D721Med (cell line): ENCODE measurements around the gene HSD11B1.

Source experiments
- DNase-seq: peaks from one replicate; pipeline ENCODE4 v3.0.0; 2011; ENCODE audit warnings: low spot score; ENCODE audit not compliant: insufficient read length
- FAIRE-seq: peaks from 2 replicates; lab custom pipeline; 2011; peaks lifted over from hg19 to GRCh38; lab: Jason Lieb, UNC
- TF ChIP-seq, protein P1 (sequence below): IDR thresholded peaks from 2 replicates; pipeline ENCODE4 v1.5.1; 2012; ENCODE audit warnings: mild to moderate bottlenecking, control low read depth; ENCODE audit not compliant: insufficient read depth; ENCODE audit errors: missing control alignments

The HSD11B1 gene

DNA sequence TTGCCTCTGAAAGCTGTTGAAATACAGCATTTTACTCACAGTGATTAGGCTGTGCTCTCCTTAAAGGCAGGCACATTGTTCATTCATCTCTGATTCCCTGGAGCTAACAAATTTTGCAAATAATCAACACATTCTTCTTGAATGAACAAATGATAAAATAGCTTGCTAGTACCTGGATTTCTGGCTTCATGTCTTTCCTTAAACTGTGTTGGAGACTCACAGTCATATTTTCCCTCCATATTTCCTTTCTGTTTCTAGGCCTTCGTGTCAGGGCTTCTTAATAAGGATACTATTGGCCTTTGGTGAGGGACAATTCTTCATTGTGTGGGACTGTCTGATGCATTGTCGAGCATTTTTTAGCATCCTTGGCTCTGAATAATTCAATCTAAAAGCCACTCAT, 9.7 kb downstream of the HSD11B1 start:
- no peak for FAIRE-seq
- TF ChIP-seq, protein P1, sequence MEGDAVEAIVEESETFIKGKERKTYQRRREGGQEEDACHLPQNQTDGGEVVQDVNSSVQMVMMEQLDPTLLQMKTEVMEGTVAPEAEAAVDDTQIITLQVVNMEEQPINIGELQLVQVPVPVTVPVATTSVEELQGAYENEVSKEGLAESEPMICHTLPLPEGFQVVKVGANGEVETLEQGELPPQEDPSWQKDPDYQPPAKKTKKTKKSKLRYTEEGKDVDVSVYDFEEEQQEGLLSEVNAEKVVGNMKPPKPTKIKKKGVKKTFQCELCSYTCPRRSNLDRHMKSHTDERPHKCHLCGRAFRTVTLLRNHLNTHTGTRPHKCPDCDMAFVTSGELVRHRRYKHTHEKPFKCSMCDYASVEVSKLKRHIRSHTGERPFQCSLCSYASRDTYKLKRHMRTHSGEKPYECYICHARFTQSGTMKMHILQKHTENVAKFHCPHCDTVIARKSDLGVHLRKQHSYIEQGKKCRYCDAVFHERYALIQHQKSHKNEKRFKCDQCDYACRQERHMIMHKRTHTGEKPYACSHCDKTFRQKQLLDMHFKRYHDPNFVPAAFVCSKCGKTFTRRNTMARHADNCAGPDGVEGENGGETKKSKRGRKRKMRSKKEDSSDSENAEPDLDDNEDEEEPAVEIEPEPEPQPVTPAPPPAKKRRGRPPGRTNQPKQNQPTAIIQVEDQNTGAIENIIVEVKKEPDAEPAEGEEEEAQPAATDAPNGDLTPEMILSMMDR: no peak
- no peak for DNase-seq

- DNase-seq (no peak), FAIRE-seq (no peak)
- TF ChIP-seq, protein P1: no peak
These were observed 10.7 kb downstream of the HSD11B1 start for GRCh38 chr1:209715314-209715713.

DNA sequence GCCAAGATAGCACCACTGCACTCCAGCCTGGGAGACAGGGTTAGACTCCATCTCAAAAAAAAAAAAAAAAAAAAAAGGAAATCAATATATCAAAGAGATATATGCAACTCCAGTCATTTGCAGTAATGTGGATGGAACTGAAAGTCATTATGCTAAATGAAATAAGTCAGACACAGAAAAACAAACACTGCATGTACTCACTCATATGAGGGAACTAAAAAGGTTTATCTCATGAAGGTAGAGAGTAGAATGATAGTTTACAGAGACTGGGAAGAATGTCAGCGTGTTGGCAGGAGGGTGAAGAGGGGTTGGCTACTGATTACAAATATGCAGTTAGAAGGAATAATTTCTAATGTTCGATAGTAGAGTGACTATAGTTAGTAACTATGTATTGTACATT, 13.2 kb downstream of the HSD11B1 start:
- DNase-seq (no peak), FAIRE-seq (no peak)
- TF ChIP-seq, protein P1: no peak

GRCh38 chr1:209720326-209720725, 15.7 kb downstream of the HSD11B1 start:
- no peak for FAIRE-seq
- no peak for DNase-seq
- TF ChIP-seq, protein P1: no peak

DNA sequence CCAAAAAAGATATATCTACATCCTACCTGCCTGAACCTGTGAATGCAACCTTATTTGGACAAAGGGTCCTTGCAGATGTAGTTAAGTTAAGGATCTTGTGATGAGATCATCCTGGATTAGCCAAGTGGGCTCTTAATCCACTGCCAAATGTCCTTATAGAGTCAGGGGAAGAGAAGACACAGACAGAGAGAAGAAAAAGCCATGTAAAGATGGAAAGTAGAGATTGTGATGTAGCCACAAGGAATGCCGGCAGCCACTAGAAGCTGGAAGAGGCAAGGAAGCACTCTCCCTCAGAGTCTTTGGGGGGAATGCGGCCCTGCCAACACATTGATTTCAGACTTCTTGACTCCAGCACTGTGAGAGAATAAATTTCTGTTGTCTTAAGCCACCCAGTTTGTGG, 16.2 kb downstream of the HSD11B1 start:
- DNase-seq (no peak), FAIRE-seq (no peak)
- TF ChIP-seq, protein P1: no peak

DNA sequence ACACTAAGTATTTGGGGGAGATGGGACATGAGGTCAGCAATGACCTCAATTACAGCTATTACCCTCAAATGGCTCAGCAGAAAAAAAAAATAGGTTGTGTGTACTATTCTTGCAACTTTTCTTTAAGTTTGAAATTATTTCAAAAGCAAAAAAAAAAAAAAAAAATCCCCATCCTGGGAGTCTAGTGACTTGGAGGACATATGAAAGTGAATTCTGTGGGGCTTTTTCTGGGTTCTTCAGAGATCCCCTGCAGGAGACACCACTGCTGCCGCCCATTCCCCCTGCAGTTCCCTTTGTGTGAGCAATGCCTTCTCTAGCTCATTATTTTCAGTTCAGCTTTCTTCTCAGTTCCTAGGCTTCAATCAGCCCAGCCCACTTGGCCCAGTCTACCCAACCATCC, 16.7 kb downstream of the HSD11B1 start:
- DNase-seq (no peak), FAIRE-seq (no peak)
- TF ChIP-seq, protein P1: no peak

DNA sequence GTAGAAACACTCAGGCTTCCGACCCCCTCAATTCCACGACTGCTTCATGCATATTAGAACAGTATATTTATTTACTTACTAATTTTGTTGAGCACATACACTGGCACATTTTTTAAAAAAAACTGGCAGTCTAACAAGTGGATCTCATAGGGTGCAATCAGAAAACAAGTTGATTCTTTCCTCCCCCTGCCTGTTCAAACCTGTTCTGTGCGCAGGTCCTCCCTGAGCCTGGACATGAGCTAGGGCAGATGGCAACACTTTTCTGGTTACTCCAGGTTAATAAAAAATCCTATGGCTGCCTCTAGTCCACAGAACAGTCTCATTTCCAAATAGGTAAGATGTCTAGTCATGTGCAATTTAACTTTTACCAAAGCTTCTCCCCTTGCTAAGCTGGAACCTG, 18.6 kb downstream of the HSD11B1 start:
- TF ChIP-seq, protein P1: no peak
- DNase-seq: no peak
- no peak for FAIRE-seq
